IMR-90 (cell line): ENCODE results near the gene ARMC6.

Experiments used
- BHLHE40 ChIP-seq: fragments of 150-350 bp; IDR thresholded peaks from 2 replicates; pipeline ENCODE4 v1.6.1; 2016; ENCODE audit warnings: mild to moderate bottlenecking, low read depth, low read length
- CEBPB ChIP-seq: IDR thresholded peaks from 2 replicates; pipeline ENCODE4 v1.6.1; 2012; ENCODE audit warnings: low read depth, low read length, improper control_type of control experiment
- CHD1 ChIP-seq: IDR thresholded peaks from 2 replicates; pipeline ENCODE4 v1.6.1; 2012; ENCODE audit warnings: low read depth, low read length, improper control_type of control experiment
- FOS ChIP-seq: fragments of 150-350 bp; IDR thresholded peaks from 2 replicates; pipeline ENCODE4 v1.6.1; 2016; ENCODE audit warnings: low read depth, low read length
- MAFK ChIP-seq: IDR thresholded peaks from 2 replicates; pipeline ENCODE4 v1.6.1; 2012; ENCODE audit warnings: low read depth, low read length, improper control_type of control experiment
- MAZ ChIP-seq: IDR thresholded peaks from 2 replicates; pipeline ENCODE4 v1.6.1; 2012; ENCODE audit warnings: low read depth, mild to moderate bottlenecking, low read length, improper control_type of control experiment, moderate library complexity, borderline replicate concordance
- MXI1 ChIP-seq: IDR thresholded peaks from 2 replicates; pipeline ENCODE4 v1.6.1; 2012; ENCODE audit warnings: low read depth, mild to moderate bottlenecking, low read length, moderate library complexity, borderline replicate concordance
- POLR2A ChIP-seq: IDR thresholded peaks from 2 replicates; pipeline ENCODE4 v1.6.1; 2012; ENCODE audit warnings: mild to moderate bottlenecking, low read depth, low read length
- RAD21 ChIP-seq: IDR thresholded peaks from 2 replicates; pipeline ENCODE4 v1.6.1; 2012; ENCODE audit warnings: low read length, improper control_type of control experiment
- RCOR1 ChIP-seq: IDR thresholded peaks from 2 replicates; pipeline ENCODE4 v1.6.1; 2012; ENCODE audit warnings: mild to moderate bottlenecking, low read length, improper control_type of control experiment; ENCODE audit not compliant: insufficient replicate concordance
- RFX5 ChIP-seq: IDR thresholded peaks from 2 replicates; pipeline ENCODE4 v1.8.0; 2012; ENCODE audit warnings: low read depth, mild to moderate bottlenecking, low read length, moderate library complexity
- TF ChIP-seq, protein P1 (sequence below): conservative IDR thresholded peaks from 2 replicates; pipeline ENCODE4 v1.5.1; 2012; ENCODE audit warnings: mild to moderate bottlenecking, low read depth, low read length, improper control_type of control experiment
- TF ChIP-seq, protein P2 (sequence below): fragments of 150-350 bp; IDR thresholded peaks from 2 replicates; pipeline ENCODE4 v1.6.1; 2017; ENCODE audit warnings: mild to moderate bottlenecking, antibody characterized with exemption, low read length, low read depth

DNA sequence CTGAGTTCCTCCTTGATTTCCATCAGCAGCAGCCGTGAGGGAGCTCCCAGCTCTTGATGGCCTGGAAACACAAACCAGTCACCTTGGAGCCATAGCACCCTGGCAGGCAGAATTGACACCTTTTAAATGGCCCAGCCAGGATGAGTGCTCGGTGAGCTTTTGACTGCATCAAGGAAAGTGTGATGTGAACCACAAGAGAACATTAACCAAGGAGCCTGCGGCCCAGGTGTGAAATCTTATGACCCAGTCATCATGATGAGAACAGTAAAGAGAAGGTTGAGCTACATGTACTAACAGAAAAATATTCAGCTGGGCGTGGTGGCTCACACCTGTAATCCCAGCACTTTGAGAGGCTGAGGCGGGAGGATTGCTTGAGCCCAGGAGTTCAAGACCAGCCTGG, 22.9 kb upstream of the ARMC6 start:
- TF ChIP-seq, protein P1, sequence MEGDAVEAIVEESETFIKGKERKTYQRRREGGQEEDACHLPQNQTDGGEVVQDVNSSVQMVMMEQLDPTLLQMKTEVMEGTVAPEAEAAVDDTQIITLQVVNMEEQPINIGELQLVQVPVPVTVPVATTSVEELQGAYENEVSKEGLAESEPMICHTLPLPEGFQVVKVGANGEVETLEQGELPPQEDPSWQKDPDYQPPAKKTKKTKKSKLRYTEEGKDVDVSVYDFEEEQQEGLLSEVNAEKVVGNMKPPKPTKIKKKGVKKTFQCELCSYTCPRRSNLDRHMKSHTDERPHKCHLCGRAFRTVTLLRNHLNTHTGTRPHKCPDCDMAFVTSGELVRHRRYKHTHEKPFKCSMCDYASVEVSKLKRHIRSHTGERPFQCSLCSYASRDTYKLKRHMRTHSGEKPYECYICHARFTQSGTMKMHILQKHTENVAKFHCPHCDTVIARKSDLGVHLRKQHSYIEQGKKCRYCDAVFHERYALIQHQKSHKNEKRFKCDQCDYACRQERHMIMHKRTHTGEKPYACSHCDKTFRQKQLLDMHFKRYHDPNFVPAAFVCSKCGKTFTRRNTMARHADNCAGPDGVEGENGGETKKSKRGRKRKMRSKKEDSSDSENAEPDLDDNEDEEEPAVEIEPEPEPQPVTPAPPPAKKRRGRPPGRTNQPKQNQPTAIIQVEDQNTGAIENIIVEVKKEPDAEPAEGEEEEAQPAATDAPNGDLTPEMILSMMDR: no peak
- TF ChIP-seq POLR2A: no peak
- no peak for TF ChIP-seq MAFK
- TF ChIP-seq FOS: no peak
- no peak for TF ChIP-seq RAD21
- no peak for TF ChIP-seq MAZ
- TF ChIP-seq, protein P2, sequence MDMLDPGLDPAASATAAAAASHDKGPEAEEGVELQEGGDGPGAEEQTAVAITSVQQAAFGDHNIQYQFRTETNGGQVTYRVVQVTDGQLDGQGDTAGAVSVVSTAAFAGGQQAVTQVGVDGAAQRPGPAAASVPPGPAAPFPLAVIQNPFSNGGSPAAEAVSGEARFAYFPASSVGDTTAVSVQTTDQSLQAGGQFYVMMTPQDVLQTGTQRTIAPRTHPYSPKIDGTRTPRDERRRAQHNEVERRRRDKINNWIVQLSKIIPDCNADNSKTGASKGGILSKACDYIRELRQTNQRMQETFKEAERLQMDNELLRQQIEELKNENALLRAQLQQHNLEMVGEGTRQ: no peak
- TF ChIP-seq RFX5: no peak
- TF ChIP-seq RCOR1: no peak
- TF ChIP-seq MXI1: no peak
- TF ChIP-seq CHD1: no peak
- TF ChIP-seq BHLHE40: no peak
- TF ChIP-seq CEBPB: no peak
